ENCODE results near the gene PPARG.

- no peak for TF ChIP-seq CTCF (IDR thresholded peaks at IDR 0.05)
- no peak for TF ChIP-seq EP300 (IDR thresholded peaks at IDR 0.05)
Observed at GRCh38 chr3:12345584-12346494, 57.0 kb downstream of the PPARG start.

Data from sigmoid colon (tissue), 4 donors.